ENCODE data around the gene DCP1B. TPM values are rescaled to one million over a fixed set of nuclear protein-coding genes. Genes with fewer than 3 reads are reported as not detected.

DCP1B gene
- total RNA-seq, 3 donors from 2014 or later (not counting 1 experiment from before 2014, with no cell fraction given): 4.7 to 8.5 (median 7.5) TPM

DNA sequence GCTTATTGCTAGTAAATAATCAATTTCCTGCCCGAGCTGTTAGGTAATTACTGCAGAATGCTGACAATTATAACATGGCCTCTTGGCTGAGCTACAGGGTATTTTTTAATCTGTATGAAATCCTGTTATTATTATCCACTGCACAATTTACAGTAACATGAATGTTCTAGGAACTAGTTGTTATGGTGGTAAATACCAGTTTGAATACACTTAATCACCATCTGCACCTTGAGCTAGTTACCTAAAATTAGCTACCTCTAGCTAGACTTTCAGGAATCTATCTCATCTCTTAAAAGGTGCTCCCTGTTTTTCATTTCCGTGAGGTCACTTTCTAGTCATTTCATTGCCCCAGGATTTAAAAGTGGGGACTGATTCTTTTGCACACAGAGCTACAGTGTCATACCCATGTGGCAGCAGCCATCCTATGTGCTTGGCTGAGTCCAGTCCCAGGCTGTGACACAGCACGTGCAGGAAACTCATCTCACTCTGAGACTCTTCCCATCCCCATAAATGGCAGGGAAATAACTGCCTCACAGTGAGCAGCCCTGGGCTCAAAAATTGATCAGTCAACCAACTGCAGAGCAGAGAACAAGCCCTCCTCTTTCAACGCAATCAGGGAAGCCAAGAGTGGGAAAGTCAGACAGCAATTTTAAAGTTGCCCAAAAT lies 37.6 kb downstream of the DCP1B start:
- no peak for DNase-seq
- no peaks in the 10 kb centered on the region for H3K4me1 Mint-ChIP-seq
- no peak overlapping the region for H3K27ac ChIP-seq (ENCODE audit: low read length)
- no peaks in the 10 kb centered on the region for H3K27me3 ChIP-seq (ENCODE audit: control insufficient read depth, insufficient read depth, low read length)
- H3K36me3 ChIP-seq (ENCODE audit: control insufficient read depth, insufficient read depth, low read length): peaks cover 33% of the 10 kb centered on the region
- intact Hi-C loops (cut with micrococcal nuclease): no loop called here
- no peak overlapping the region for H3K4me3 ChIP-seq (ENCODE audit: low read length)
- no peak overlapping the region for H3K4me3 Mint-ChIP-seq
- H3K9me3 Mint-ChIP-seq: no peaks in the 10 kb centered on the region
- TF ChIP-seq, protein P1, sequence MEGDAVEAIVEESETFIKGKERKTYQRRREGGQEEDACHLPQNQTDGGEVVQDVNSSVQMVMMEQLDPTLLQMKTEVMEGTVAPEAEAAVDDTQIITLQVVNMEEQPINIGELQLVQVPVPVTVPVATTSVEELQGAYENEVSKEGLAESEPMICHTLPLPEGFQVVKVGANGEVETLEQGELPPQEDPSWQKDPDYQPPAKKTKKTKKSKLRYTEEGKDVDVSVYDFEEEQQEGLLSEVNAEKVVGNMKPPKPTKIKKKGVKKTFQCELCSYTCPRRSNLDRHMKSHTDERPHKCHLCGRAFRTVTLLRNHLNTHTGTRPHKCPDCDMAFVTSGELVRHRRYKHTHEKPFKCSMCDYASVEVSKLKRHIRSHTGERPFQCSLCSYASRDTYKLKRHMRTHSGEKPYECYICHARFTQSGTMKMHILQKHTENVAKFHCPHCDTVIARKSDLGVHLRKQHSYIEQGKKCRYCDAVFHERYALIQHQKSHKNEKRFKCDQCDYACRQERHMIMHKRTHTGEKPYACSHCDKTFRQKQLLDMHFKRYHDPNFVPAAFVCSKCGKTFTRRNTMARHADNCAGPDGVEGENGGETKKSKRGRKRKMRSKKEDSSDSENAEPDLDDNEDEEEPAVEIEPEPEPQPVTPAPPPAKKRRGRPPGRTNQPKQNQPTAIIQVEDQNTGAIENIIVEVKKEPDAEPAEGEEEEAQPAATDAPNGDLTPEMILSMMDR (IDR thresholded peaks at IDR 0.05): no peak
- peaks cover 7% of the 10 kb centered on the region for H3K36me3 Mint-ChIP-seq
- H3K9me3 ChIP-seq (ENCODE audit: control insufficient read depth, insufficient read depth, low read length): no peaks in the 10 kb centered on the region
- no peaks in the 10 kb centered on the region for H3K4me1 ChIP-seq (ENCODE audit: control insufficient read depth, insufficient read depth, low read length)
- no peak for ATAC-seq
- H3K27me3 Mint-ChIP-seq (ENCODE audit: low read depth in 2 of 2): no peaks in the 10 kb centered on the region
- WGBS (ENCODE audit: insufficient coverage): 92% methylated on average over 4 of the region's 4 CpGs
- no peak overlapping the region for H3K27ac Mint-ChIP-seq

DNA sequence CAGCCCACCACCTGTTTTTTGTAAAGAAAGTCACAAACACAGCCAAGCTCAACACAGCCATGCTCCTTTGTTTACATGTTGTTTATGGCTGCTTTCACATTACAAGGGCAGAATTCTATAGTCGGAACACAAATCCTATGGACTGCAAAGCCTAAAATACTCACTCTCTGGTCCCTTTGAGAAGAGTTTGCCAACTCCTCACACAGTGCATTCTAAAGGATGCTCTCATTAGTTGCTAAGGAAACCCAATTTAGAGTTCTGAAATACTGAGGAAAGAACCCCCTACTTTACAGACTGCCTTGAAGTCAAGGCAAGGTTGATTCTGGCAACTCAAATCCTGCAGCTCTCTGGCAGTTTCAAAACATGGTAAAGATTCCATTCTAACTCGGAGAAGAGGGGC lies 38.3 kb downstream of the DCP1B start:
- H3K27me3 Mint-ChIP-seq (ENCODE audit: low read depth in 2 of 2): no peaks in the 10 kb centered on the region

GRCh38 chr12:1962051-1963020 lies 41.9 kb downstream of the DCP1B start:
- peaks cover 35% of the 10 kb centered on the region for H3K36me3 ChIP-seq (ENCODE audit: control insufficient read depth, insufficient read depth, low read length)
- Mint-ChIP-seq H3K27ac (no peak overlapping the region), H3K4me1 (no peaks in the 10 kb centered on the region), H3K36me3 (peaks cover 12% of the 10 kb centered on the region), H3K4me3 (no peak overlapping the region), H3K9me3 (no peaks in the 10 kb centered on the region), H3K27me3 (ENCODE audit: low read depth in 2 of 2) (no peaks in the 10 kb centered on the region)
- TF ChIP-seq, protein P1 (IDR thresholded peaks at IDR 0.05): no peak
- no peaks in the 10 kb centered on the region for H3K4me1 ChIP-seq (ENCODE audit: control insufficient read depth, insufficient read depth, low read length)
- intact Hi-C loops (cut with micrococcal nuclease): no loop called here
- H3K27me3 ChIP-seq (ENCODE audit: control insufficient read depth, insufficient read depth, low read length): no peaks in the 10 kb centered on the region
- DNase-seq (no peak), ATAC-seq (no peak)
- 94% methylated on average over 5 of the region's 5 CpGs for WGBS (ENCODE audit: insufficient coverage)
- H3K27ac ChIP-seq (ENCODE audit: low read length): no peak overlapping the region
- no peak overlapping the region for H3K4me3 ChIP-seq (ENCODE audit: low read length)
- no peaks in the 10 kb centered on the region for H3K9me3 ChIP-seq (ENCODE audit: control insufficient read depth, insufficient read depth, low read length)

More for the DNA sequence above, 38.3 kb downstream of the DCP1B start:
- no peaks in the 10 kb centered on the region for H3K4me1 ChIP-seq (ENCODE audit: control insufficient read depth, insufficient read depth, low read length)
- WGBS (ENCODE audit: insufficient coverage): 93% methylated on average over 2 of the region's 2 CpGs
- peaks cover 35% of the 10 kb centered on the region for H3K36me3 ChIP-seq (ENCODE audit: control insufficient read depth, insufficient read depth, low read length)
- no peaks in the 10 kb centered on the region for H3K9me3 ChIP-seq (ENCODE audit: control insufficient read depth, insufficient read depth, low read length)
- Mint-ChIP-seq H3K27ac (no peak overlapping the region), H3K36me3 (peaks cover 9% of the 10 kb centered on the region), H3K4me1 (no peaks in the 10 kb centered on the region), H3K9me3 (no peaks in the 10 kb centered on the region), H3K4me3 (no peak overlapping the region)
- no peak overlapping the region for H3K27ac ChIP-seq (ENCODE audit: low read length)
- H3K27me3 ChIP-seq (ENCODE audit: control insufficient read depth, insufficient read depth, low read length): no peaks in the 10 kb centered on the region
- TF ChIP-seq, protein P1 (IDR thresholded peaks at IDR 0.05): no peak
- no peak for DNase-seq
- H3K4me3 ChIP-seq (ENCODE audit: low read length): no peak overlapping the region
- intact Hi-C loops (cut with micrococcal nuclease): no loop called here
- no peak for ATAC-seq

Data from natural killer cell (primary cell).